HCT116 (cell line): ENCODE results near the gene LRRK1. TPM values are rescaled to one million over a fixed set of nuclear protein-coding genes. Genes with fewer than 3 reads are reported as not detected.

ENCODE experiments used
- ATAC-seq: fragments of 200-7000 bp; cut with Tn5 transposase; 2 replicates; pipeline ENCODE4 v1.9.1; 2020; ENCODE audit warnings: mild to moderate bottlenecking, moderate library complexity
- Bru-seq: library from RNA; stranded (reverse); fragments of 400-500 nt; gene quantifications from one replicate; lab custom pipeline; 2021; lab: Mats Ljungman, UMichigan
- BruChase-seq, 2 experiments: library from RNA; stranded (reverse); fragments of 400-500 nt; gene quantifications; one replicate each; lab custom pipeline; 2021; lab: Mats Ljungman, UMichigan
- BruUV-seq: library from RNA; stranded (reverse); fragments of 400-500 nt; replicated peaks from 2 replicates; lab custom pipeline; 2021; lab: Mats Ljungman, UMichigan
- CTCF ChIA-PET: fragments of 300-600 bp; sonication (Branson Sonifier 250); formaldehyde crosslinking; loops from one replicate; lab custom pipeline; 2021; ENCODE audit warnings: antibody characterized with exemption; lab: Charles Lee
- POLR2A ChIA-PET: fragments of 300-600, 350-600 bp; sonication (Branson Sonifier 250); formaldehyde crosslinking; loops from one replicate; lab custom pipeline; 2021; ENCODE audit warnings: antibody characterized with exemption; lab: Charles Lee
- RAD21 ChIA-PET, 2 experiments: fragments of 300-600 bp; sonication (Branson Sonifier 250); formaldehyde crosslinking; loops; one replicate each; lab custom pipeline; 2023; ENCODE audit warnings: low total read pairs in 2 of 2; ENCODE audit not compliant: uncharacterized antibody in 2 of 2, unreplicated experiment in 2 of 2, low non-redundant PET in 1 of 2; lab: Charles Lee
- DNase-seq: peaks from one replicate; pipeline ENCODE4 v3.0.0-alpha.2; 2010; ENCODE audit warnings: low read depth, low spot score
- H2AFZ ChIP-seq: fragments of 200-600 bp; shearing (Covaris generic), sonication (generic); 2 replicates; pipeline ENCODE4 v1.6.1; 2017; ENCODE audit warnings: low read depth, mixed run types, mixed read lengths, antibody characterized with exemption, low read length; ENCODE audit not compliant: poor library complexity, severe bottlenecking
- H3K27ac ChIP-seq: 2 replicates; pipeline ENCODE4 v1.5.1; 2012; ENCODE audit warnings: low read depth, low read length
- H3K27me3 ChIP-seq: fragments of 200-600 bp; sonication (generic); 2 replicates; pipeline ENCODE4 v1.6.1; 2016; ENCODE audit warnings: mixed run types, low read length, mixed read lengths; ENCODE audit not compliant: insufficient read depth
- H3K36me3 ChIP-seq, 2 experiments: fragments of 200-500 bp in 1 of 2; fragments of 200-600 bp in 1 of 2; sonication (Bioruptor generic) in 1 of 2; sonication (generic) in 1 of 2; 2 replicates each; pipeline versions ENCODE4 v1.5.1 to v1.6.1; 2014 to 2016; ENCODE audit warnings: low read length in 2 of 2, inconsistent platforms in 1 of 2, mixed read lengths in 1 of 2, mixed run types in 1 of 2; ENCODE audit not compliant: insufficient read depth in 2 of 2, control insufficient read depth in 1 of 2
- H3K4me1 ChIP-seq, 2 experiments: fragments of 200-600 bp in 1 of 2; sonication (generic) in 1 of 2; 2 replicates each; pipeline versions ENCODE4 v1.5.1 to v1.6.1; 2012 to 2017; ENCODE audit warnings: low read length in 2 of 2, inconsistent platforms in 1 of 2, mild to moderate bottlenecking in 1 of 2, mixed read lengths in 1 of 2, mixed run types in 1 of 2, moderate library complexity in 1 of 2; ENCODE audit not compliant: insufficient read depth in 2 of 2, control insufficient read depth in 1 of 2
- H3K4me2 ChIP-seq: fragments of 200-600 bp; sonication (generic); 2 replicates; pipeline ENCODE4 v1.6.1; 2017; ENCODE audit warnings: mixed run types, low read length, mixed read lengths
- H3K4me3 ChIP-seq, 2 experiments: fragments of 200-600 bp in 1 of 2; sonication (generic) in 1 of 2; replicated peaks in 1 of 2; 2 replicates each; pipeline ENCODE4 v1.5.1; 2011 to 2016; ENCODE audit warnings: low read length in 2 of 2, control low read depth in 1 of 2, low read depth in 1 of 2, mild to moderate bottlenecking in 1 of 2, mixed read lengths in 1 of 2, mixed run types in 1 of 2
- H3K79me2 ChIP-seq: fragments of 200-600 bp; sonication (generic); 2 replicates; pipeline ENCODE4 v1.6.1; 2017; ENCODE audit warnings: mild to moderate bottlenecking, mixed run types, low read length, moderate library complexity, mixed read lengths; ENCODE audit not compliant: insufficient read depth
- H3K9ac ChIP-seq: fragments of 200-600 bp; sonication (generic); 2 replicates; pipeline ENCODE4 v1.6.1; 2016; ENCODE audit warnings: low read length, mixed read lengths
- H3K9me2 ChIP-seq: fragments of 200-600 bp; sonication (generic), shearing (Covaris generic); 2 replicates; pipeline ENCODE4 v1.6.1; 2017; ENCODE audit warnings: mixed run types, mild to moderate bottlenecking, moderate library complexity; ENCODE audit not compliant: insufficient read depth
- H3K9me3 ChIP-seq, 2 experiments: fragments of 200-500 bp in 1 of 2; fragments of 200-600 bp in 1 of 2; sonication (Bioruptor generic) in 1 of 2; sonication (generic) in 1 of 2; 2 replicates each; pipeline ENCODE4 v1.6.1; 2014 to 2017; ENCODE audit warnings: low read length in 2 of 2, mixed read lengths in 2 of 2, inconsistent platforms in 1 of 2, low read depth in 1 of 2, mild to moderate bottlenecking in 1 of 2, mixed run types in 1 of 2, moderate library complexity in 1 of 2; ENCODE audit not compliant: control insufficient read depth in 1 of 2, insufficient read depth in 1 of 2
- H4K20me1 ChIP-seq: fragments of 200-600 bp; sonication (generic), shearing (Covaris generic); 2 replicates; pipeline ENCODE4 v1.6.1; 2017; ENCODE audit warnings: mixed run types, mild to moderate bottlenecking, moderate library complexity; ENCODE audit not compliant: insufficient read depth
- CTCF ChIP-seq, 3 experiments: fragments of 200-600 bp in 1 of 3; sonication (generic) in 1 of 3; IDR thresholded peaks in 2 of 3; conservative IDR thresholded peaks in 1 of 3; 2 replicates each; pipeline ENCODE4 v1.5.1; 2012 to 2017; ENCODE audit warnings: low read depth in 2 of 3, low read length in 2 of 3, antibody characterized with exemption in 1 of 3, borderline replicate concordance in 1 of 3, control low read depth in 1 of 3, mild to moderate bottlenecking in 1 of 3, mixed read lengths in 1 of 3, mixed run types in 1 of 3, moderate library complexity in 1 of 3; ENCODE audit not compliant: insufficient read depth in 1 of 3
- ELF1 ChIP-seq: IDR thresholded peaks from 2 replicates; pipeline ENCODE4 v1.6.1; 2012; ENCODE audit warnings: low read depth, borderline replicate concordance
- FOSL1 ChIP-seq: IDR thresholded peaks from 2 replicates; pipeline ENCODE4 v1.6.1; 2012; ENCODE audit warnings: low read depth
- MAX ChIP-seq: IDR thresholded peaks from 2 replicates; pipeline ENCODE4 v1.6.1; 2012
- POLR2AphosphoS5 ChIP-seq: IDR thresholded peaks from 2 replicates; pipeline ENCODE4 v1.6.1; 2011; ENCODE audit warnings: mild to moderate bottlenecking, low read depth, low read length, moderate library complexity
- RAD21 ChIP-seq: IDR thresholded peaks from 2 replicates; pipeline ENCODE4 v1.6.1; 2012; ENCODE audit warnings: low read depth, mild to moderate bottlenecking
- SIN3A ChIP-seq: IDR thresholded peaks from 2 replicates; pipeline ENCODE4 v1.6.1; 2012; ENCODE audit warnings: low read depth
- SP1 ChIP-seq: IDR thresholded peaks from 2 replicates; pipeline ENCODE4 v1.6.1; 2012; ENCODE audit warnings: low read depth
- SRF ChIP-seq: IDR thresholded peaks from 2 replicates; pipeline ENCODE4 v1.6.1; 2012; ENCODE audit warnings: low read depth
- TCF7L2 ChIP-seq: IDR thresholded peaks from 2 replicates; pipeline ENCODE4 v1.7.0; 2011; ENCODE audit warnings: borderline replicate concordance, inconsistent platforms; ENCODE audit not compliant: insufficient read depth, insufficient read length; ENCODE audit errors: extremely low read depth
- YY1 ChIP-seq: IDR thresholded peaks from 2 replicates; pipeline ENCODE4 v1.6.1; 2011; ENCODE audit warnings: low read length, low read depth, moderate library complexity, mild to moderate bottlenecking; ENCODE audit not compliant: insufficient replicate concordance; ENCODE audit errors: extremely low read depth
- ZBTB33 ChIP-seq: IDR thresholded peaks from 2 replicates; pipeline ENCODE4 v1.6.1; 2011; ENCODE audit warnings: mild to moderate bottlenecking, low read length, moderate library complexity; ENCODE audit not compliant: insufficient replicate concordance; ENCODE audit errors: extremely low read depth
- ZFX ChIP-seq: fragments of 450-650 bp; IDR thresholded peaks from 2 replicates; pipeline ENCODE4 v1.6.1; 2017
- intact Hi-C: fragments of 100-400 bp; cut with micrococcal nuclease; formaldehyde crosslinking; loops from 2 replicates; pipeline ENCODE4 v1.10.0; 2022
- long read RNA-seq: library from polyadenylated mRNA; unstranded; transcript quantifications from one replicate; pipeline ENCODE4 v2.0.0, GENCODE V29; 2021; ENCODE audit not compliant: unreplicated experiment
- polyA plus RNA-seq: library from polyadenylated mRNA; unstranded; fragments of >200 nt; gene quantifications from 2 replicates; pipeline ENCODE4 v1.2.1, GENCODE V29; 2012; ENCODE audit warnings: missing spikeins
- total RNA-seq: library from RNA; stranded (reverse); gene quantifications from one replicate; pipeline ENCODE4 v1.2.1, GENCODE V29; 2021; ENCODE audit not compliant: unreplicated experiment

The LRRK1 gene
- total RNA-seq (21.6 TPM), Bru-seq, nascent RNA (percentile 65 among the genes with signal in this experiment), BruChase-seq, experiment 1, labeled RNA remaining after a 6-hour chase (percentile 60 among the genes with signal in this experiment), BruChase-seq, experiment 2, labeled RNA remaining after a 2-hour chase (percentile 56 among the genes with signal in this experiment)
- 9.4 and 10.4 TPM in 2 replicates for polyA plus RNA-seq
- long read RNA-seq, partial matches to known transcripts = 19 of 29 reads
- long read RNA-seq, other reads (novel, unspliced or antisense) = 9 of 29 reads

GRCh38 chr15:100918690-100919480 is at the start of gene LRRK1:
Gene LRRK1 (plus strand): TSS chr15:100919357. CDS start chr15:100924633, 5,276 bp downstream.
- Histone ChIP-seq H3K9me3 (no peaks in the 10 kb centered on the region), H3K4me1 (peaks cover 0 to 27% of the 10 kb centered on the region in 2 experiments; a peak in 1 of 4 replicates), H3K79me2 (peaks cover 14% of the 10 kb centered on the region; the same call in 1 of the 2 replicates), H3K4me2 (peak within 1 kb of the TSS; percentile 98), H3K36me3 (peaks cover 0 to 20% of the 10 kb centered on the region in 2 experiments; a peak in 1 of 4 replicates), H3K27me3 (no peaks in the 10 kb centered on the region), H3K4me3 (peak within 1 kb of the TSS; percentile 74 to 83), H4K20me1 (peaks cover 3% of the 10 kb centered on the region; the same call in 1 of the 2 replicates), H2AFZ (peak within 1 kb of the TSS; percentile 65), H3K9me2 (no peaks in the 10 kb centered on the region), H3K9ac (peak within 1 kb of the TSS; percentile 90), H3K27ac (peak within 1 kb of the TSS; percentile 86)
- ChIA-PET POLR2A (interaction anchor here (1.0 to 1.2 kb wide), 3 partner anchors 10 to 194 kb away, joined by 3 to 4 read pairs (median 3); no protein-coding TSS in a partner anchor), CTCF (interaction anchor here (0.8 to 7.0 kb wide), 9 partner anchors 9 to 283 kb away, joined by 3 to 112 read pairs (median 5); no protein-coding TSS in a partner anchor), RAD21 (interaction anchor here (0.9 to 1.7 kb wide), 4 partner anchors 88 to 89 kb away, joined by 4 to 11 read pairs (median 5); no protein-coding TSS in a partner anchor)
- no TSS peak for BruUV-seq
- TF ChIP-seq FOSL1 (0 out of 2 replicates have a peak, but pooled peaks have one; percentile 8), ELF1 (no peak), SRF (no peak), ZBTB33 (no peak), TCF7L2 (no peak), RAD21 (no peak), YY1 (peak; percentile 3), SIN3A (no peak; the same call in 1 of the 2 replicates), CTCF (IDR thresholded peaks at IDR 0.05 in 2 of 3, conservative IDR thresholded peaks at IDR 0.05 in 1 of 3; ENCODE audit: borderline replicate concordance in 1 of 3, insufficient read depth in 1 of 3, low read depth in 2 of 3, low read length in 2 of 3) (no peak), POLR2AphosphoS5 (no peak; the same call in 1 of the 2 replicates), MAX (peak; percentile 37; the same call in 1 of the 2 replicates), ZFX (peak; percentile 97), SP1 (no peak)
- intact Hi-C loops = loop anchor here (1.0 to 5.0 kb wide), 3 partner anchors 88 to 333 kb away; partner anchors contain the start of gene CHSY1
- peak; percentile 43 for ATAC-seq
- DNase-seq = no peak
